ENCODE data around the gene BICD2. TPM values are rescaled to one million over a fixed set of nuclear protein-coding genes. Genes with fewer than 3 reads are reported as not detected.

The BICD2 gene
- total RNA-seq, 1 donor from 2014 or later, result 48.2 TPM

DNA sequence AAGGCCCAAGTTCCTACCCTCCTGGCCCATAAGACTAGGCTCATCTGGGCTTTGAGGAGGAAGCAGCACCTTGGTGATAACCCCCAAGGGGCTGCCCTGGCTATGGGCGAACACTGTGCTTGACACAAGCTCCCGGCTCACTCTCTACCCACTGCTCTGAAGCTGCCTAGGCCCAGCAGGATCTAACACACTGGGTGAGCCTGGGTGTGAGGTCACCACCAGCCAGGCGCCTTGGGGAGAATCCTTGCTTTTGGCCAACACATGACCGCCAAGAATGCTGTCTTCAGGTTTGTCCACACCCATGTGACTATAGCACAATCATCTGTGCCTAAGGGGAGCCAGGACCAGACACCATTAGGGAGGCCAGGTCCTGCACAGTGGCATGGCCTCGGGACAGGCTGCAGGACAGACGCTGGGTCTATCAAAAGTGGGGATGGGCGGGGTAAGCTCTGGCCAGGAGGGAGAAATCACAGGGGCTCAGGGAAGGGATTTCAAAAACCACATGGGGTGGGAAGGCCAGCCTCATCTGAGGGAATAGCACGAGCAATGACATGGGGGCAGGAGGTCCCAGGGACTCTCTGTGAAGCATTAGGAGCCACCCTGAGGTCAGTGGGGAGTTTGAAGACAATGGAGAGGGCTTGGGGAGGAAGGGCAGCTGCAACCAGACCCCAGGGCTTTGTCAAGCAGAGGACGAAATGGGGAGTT is 29.6 kb downstream of the BICD2 start:
- H3K4me1 ChIP-seq (ENCODE audit: insufficient read depth, low read length), result peaks cover 16% of the 10 kb centered on the region
- H3K9me3 Mint-ChIP-seq (ENCODE audit: unreplicated experiment), result no peaks in the 10 kb centered on the region
- no peak overlapping the region for H3K4me3 Mint-ChIP-seq (ENCODE audit: unreplicated experiment)
- H3K79me2 ChIP-seq (ENCODE audit: insufficient read depth, low read length), result peaks cover 88% of the 10 kb centered on the region
- peaks cover 84% of the 10 kb centered on the region for H4K20me1 ChIP-seq (ENCODE audit: insufficient read depth, low read length)
- H3K27ac Mint-ChIP-seq (ENCODE audit: unreplicated experiment), result no peak overlapping the region
- no peak for DNase-seq (ENCODE audit: low read depth)
- no peaks in the 10 kb centered on the region for H3K36me3 ChIP-seq (ENCODE audit: insufficient read depth, low read length)
- peaks cover 4% of the 10 kb centered on the region for H3K36me3 Mint-ChIP-seq (ENCODE audit: low read depth, unreplicated experiment)
- no peak overlapping the region for H3K4me3 ChIP-seq (ENCODE audit: insufficient read depth, low read depth, low read length)
- H3K27ac ChIP-seq (ENCODE audit: low read depth, low read length), result no peak overlapping the region
- peaks cover 28% of the 10 kb centered on the region for H3K4me1 Mint-ChIP-seq (ENCODE audit: low read depth, unreplicated experiment)
- H3K27me3 Mint-ChIP-seq (ENCODE audit: low read depth, unreplicated experiment), result no peaks in the 10 kb centered on the region
- no peaks in the 10 kb centered on the region for H3K27me3 ChIP-seq (ENCODE audit: insufficient read depth, low read length)
- no peak overlapping the region for H2AFZ ChIP-seq (ENCODE audit: low read depth, low read length)
- no peaks in the 10 kb centered on the region for H3K9me3 ChIP-seq (ENCODE audit: insufficient read depth, low read depth, low read length)
- H3K9ac ChIP-seq (ENCODE audit: low read length), result no peak overlapping the region
- FAIRE-seq, result no peak
- TF ChIP-seq EZH2 (IDR thresholded peaks at IDR 0.05; ENCODE audit: insufficient read depth, low read length), result no peak
- no peak overlapping the region for H3K4me2 ChIP-seq (ENCODE audit: low read length)

GRCh38 chr9:92730897-92731296 is 33.7 kb downstream of the BICD2 start:
- no peaks in the 10 kb centered on the region for H3K27me3 Mint-ChIP-seq (ENCODE audit: low read depth, unreplicated experiment)
- Histone ChIP-seq H3K4me3 (ENCODE audit: insufficient read depth, low read depth, low read length) (no peak overlapping the region), H3K4me1 (ENCODE audit: insufficient read depth, low read length) (peaks cover 10% of the 10 kb centered on the region), H3K79me2 (ENCODE audit: insufficient read depth, low read length) (peaks cover 87% of the 10 kb centered on the region), H3K9ac (ENCODE audit: low read length) (no peak overlapping the region), H2AFZ (ENCODE audit: low read depth, low read length) (no peak overlapping the region), H4K20me1 (ENCODE audit: insufficient read depth, low read length) (peaks cover 83% of the 10 kb centered on the region), H3K36me3 (ENCODE audit: insufficient read depth, low read length) (no peaks in the 10 kb centered on the region), H3K4me2 (ENCODE audit: low read length) (no peak overlapping the region), H3K9me3 (ENCODE audit: insufficient read depth, low read depth, low read length) (no peaks in the 10 kb centered on the region), H3K27ac (ENCODE audit: low read depth, low read length) (no peak overlapping the region), H3K27me3 (ENCODE audit: insufficient read depth, low read length) (no peaks in the 10 kb centered on the region)
- no peak for FAIRE-seq
- no peak overlapping the region for H3K27ac Mint-ChIP-seq (ENCODE audit: unreplicated experiment)
- peaks cover 15% of the 10 kb centered on the region for H3K36me3 Mint-ChIP-seq (ENCODE audit: low read depth, unreplicated experiment)
- no peak for TF ChIP-seq EZH2 (IDR thresholded peaks at IDR 0.05; ENCODE audit: insufficient read depth, low read length)
- no peak overlapping the region for H3K4me3 Mint-ChIP-seq (ENCODE audit: unreplicated experiment)
- peaks cover 22% of the 10 kb centered on the region for H3K4me1 Mint-ChIP-seq (ENCODE audit: low read depth, unreplicated experiment)
- H3K9me3 Mint-ChIP-seq (ENCODE audit: unreplicated experiment), result no peaks in the 10 kb centered on the region
- no peak for DNase-seq (ENCODE audit: low read depth)

- peaks cover 18% of the 10 kb centered on the region for H3K36me3 Mint-ChIP-seq (ENCODE audit: low read depth, unreplicated experiment)
- no peak for TF ChIP-seq EZH2 (IDR thresholded peaks at IDR 0.05; ENCODE audit: insufficient read depth, low read length)
- TF ChIP-seq, protein P1, sequence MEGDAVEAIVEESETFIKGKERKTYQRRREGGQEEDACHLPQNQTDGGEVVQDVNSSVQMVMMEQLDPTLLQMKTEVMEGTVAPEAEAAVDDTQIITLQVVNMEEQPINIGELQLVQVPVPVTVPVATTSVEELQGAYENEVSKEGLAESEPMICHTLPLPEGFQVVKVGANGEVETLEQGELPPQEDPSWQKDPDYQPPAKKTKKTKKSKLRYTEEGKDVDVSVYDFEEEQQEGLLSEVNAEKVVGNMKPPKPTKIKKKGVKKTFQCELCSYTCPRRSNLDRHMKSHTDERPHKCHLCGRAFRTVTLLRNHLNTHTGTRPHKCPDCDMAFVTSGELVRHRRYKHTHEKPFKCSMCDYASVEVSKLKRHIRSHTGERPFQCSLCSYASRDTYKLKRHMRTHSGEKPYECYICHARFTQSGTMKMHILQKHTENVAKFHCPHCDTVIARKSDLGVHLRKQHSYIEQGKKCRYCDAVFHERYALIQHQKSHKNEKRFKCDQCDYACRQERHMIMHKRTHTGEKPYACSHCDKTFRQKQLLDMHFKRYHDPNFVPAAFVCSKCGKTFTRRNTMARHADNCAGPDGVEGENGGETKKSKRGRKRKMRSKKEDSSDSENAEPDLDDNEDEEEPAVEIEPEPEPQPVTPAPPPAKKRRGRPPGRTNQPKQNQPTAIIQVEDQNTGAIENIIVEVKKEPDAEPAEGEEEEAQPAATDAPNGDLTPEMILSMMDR (IDR thresholded peaks at IDR 0.05; ENCODE audit: insufficient read depth, low read depth, low read length), result no peak
- Histone ChIP-seq H3K79me2 (ENCODE audit: insufficient read depth, low read length) (peaks cover 87% of the 10 kb centered on the region), H2AFZ (ENCODE audit: low read depth, low read length) (no peak overlapping the region), H3K4me1 (ENCODE audit: insufficient read depth, low read length) (peaks cover 10% of the 10 kb centered on the region), H3K27ac (ENCODE audit: low read depth, low read length) (no peak overlapping the region), H3K4me2 (ENCODE audit: low read length) (no peak overlapping the region), H4K20me1 (ENCODE audit: insufficient read depth, low read length) (peaks cover 83% of the 10 kb centered on the region), H3K36me3 (ENCODE audit: insufficient read depth, low read length) (peaks cover 2% of the 10 kb centered on the region), H3K9me3 (ENCODE audit: insufficient read depth, low read depth, low read length) (no peaks in the 10 kb centered on the region), H3K9ac (ENCODE audit: low read length) (no peak overlapping the region), H3K27me3 (ENCODE audit: insufficient read depth, low read length) (no peaks in the 10 kb centered on the region), H3K4me3 (ENCODE audit: insufficient read depth, low read depth, low read length) (no peak overlapping the region)
- FAIRE-seq (no peak), DNase-seq (ENCODE audit: low read depth) (no peak)
- H3K4me3 Mint-ChIP-seq (ENCODE audit: unreplicated experiment), result no peak overlapping the region
- no peaks in the 10 kb centered on the region for H3K27me3 Mint-ChIP-seq (ENCODE audit: low read depth, unreplicated experiment)
- no peaks in the 10 kb centered on the region for H3K9me3 Mint-ChIP-seq (ENCODE audit: unreplicated experiment)
- peaks cover 21% of the 10 kb centered on the region for H3K4me1 Mint-ChIP-seq (ENCODE audit: low read depth, unreplicated experiment)
- H3K27ac Mint-ChIP-seq (ENCODE audit: unreplicated experiment), result no peak overlapping the region
These were observed 34.9 kb downstream of the BICD2 start for GRCh38 chr9:92729735-92730155.
